ENCODE results near the gene RPL12. TPM values are rescaled to one million over a fixed set of nuclear protein-coding genes. Genes with fewer than 3 reads are reported as not detected.

The RPL12 gene
- polyA plus RNA-seq, 1 donor (not counting 4 experiments of a cell fraction or from before 2014, with no cell fraction given) = 2,671 TPM

DNA sequence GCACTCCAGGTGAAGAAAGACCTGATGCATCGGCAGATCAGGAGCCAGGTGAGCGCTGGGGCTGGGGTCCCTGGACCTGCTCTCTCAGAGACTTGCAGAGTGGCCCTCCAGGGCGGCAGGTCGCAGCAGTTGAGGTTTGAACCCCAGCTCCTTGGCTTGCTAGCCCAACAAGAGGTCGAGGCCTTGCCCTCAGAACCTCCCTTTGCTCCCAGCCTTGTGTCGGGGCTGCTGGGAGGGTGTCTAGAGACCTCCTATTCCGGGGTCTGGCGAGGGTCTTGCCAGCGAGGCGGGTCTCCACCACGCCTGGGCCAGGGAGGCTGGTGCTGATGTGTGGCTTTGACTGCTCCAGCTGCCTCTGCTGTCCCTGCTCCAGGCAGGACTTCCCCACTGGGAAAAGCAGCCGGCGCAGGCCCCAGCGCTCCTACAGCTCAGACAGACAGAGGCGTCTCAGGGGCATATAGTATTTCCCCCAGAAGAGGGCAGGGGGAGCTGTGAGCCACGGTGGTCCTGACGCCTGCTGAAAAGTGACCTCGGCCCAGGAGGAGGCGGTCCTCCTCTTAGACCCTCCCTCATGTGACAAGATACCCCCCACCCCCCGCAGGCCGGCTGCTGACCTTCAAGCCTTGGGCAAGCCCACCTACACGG lies 38.4 kb upstream of the RPL12 start:
- no peak overlapping the region for H3K4me2 ChIP-seq (ENCODE audit: control insufficient read depth, extremely low read depth, insufficient read depth, low read depth, low read length)
- no peaks in the 10 kb centered on the region for H3K9me1 ChIP-seq (ENCODE audit: control insufficient read depth, extremely low read depth, insufficient read depth, low read length)
- dilution Hi-C loops (cut with MboI; ENCODE audit: extremely low pct_ligation_motif_present, low sequenced_read_pairs) = no loop called here
- FAIRE-seq (no peak), DNase-seq (ENCODE audit: low read depth, low spot score) (no peak)
- peaks cover 4% of the 10 kb centered on the region for H3K4me1 ChIP-seq (ENCODE audit: control insufficient read depth, extremely low read depth, insufficient read depth, low read length)
- H3K27me3 ChIP-seq (ENCODE audit: control insufficient read depth, extremely low read depth, insufficient read depth, low read length) = no peaks in the 10 kb centered on the region
- H3K9me3 ChIP-seq (ENCODE audit: control insufficient read depth, low read depth, low read length) = no peaks in the 10 kb centered on the region
- no peak overlapping the region for H3K4me3 ChIP-seq (ENCODE audit: control insufficient read depth in 2 of 3, extremely low read depth in 1 of 3, insufficient read depth in 2 of 3, low read depth in 1 of 3, low read length in 3 of 3)
- no peak overlapping the region for H3K9ac ChIP-seq (ENCODE audit: control insufficient read depth, extremely low read depth, insufficient read depth, low read length)
- no peak overlapping the region for H2AFZ ChIP-seq (ENCODE audit: control insufficient read depth, low read length)
- H3K27ac ChIP-seq (ENCODE audit: control insufficient read depth, insufficient read depth, low read length) = no peak overlapping the region
- no peaks in the 10 kb centered on the region for H3K79me2 ChIP-seq (ENCODE audit: control insufficient read depth, insufficient read depth, low read length)
- TF ChIP-seq, protein P1, sequence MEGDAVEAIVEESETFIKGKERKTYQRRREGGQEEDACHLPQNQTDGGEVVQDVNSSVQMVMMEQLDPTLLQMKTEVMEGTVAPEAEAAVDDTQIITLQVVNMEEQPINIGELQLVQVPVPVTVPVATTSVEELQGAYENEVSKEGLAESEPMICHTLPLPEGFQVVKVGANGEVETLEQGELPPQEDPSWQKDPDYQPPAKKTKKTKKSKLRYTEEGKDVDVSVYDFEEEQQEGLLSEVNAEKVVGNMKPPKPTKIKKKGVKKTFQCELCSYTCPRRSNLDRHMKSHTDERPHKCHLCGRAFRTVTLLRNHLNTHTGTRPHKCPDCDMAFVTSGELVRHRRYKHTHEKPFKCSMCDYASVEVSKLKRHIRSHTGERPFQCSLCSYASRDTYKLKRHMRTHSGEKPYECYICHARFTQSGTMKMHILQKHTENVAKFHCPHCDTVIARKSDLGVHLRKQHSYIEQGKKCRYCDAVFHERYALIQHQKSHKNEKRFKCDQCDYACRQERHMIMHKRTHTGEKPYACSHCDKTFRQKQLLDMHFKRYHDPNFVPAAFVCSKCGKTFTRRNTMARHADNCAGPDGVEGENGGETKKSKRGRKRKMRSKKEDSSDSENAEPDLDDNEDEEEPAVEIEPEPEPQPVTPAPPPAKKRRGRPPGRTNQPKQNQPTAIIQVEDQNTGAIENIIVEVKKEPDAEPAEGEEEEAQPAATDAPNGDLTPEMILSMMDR (optimal IDR thresholded peaks at IDR 0.05 in 1 of 3, IDR thresholded peaks at IDR 0.05 in 1 of 3, conservative IDR thresholded peaks at IDR 0.05 in 1 of 3; ENCODE audit: extremely low read depth in 1 of 3, insufficient read depth in 2 of 3, low read length in 3 of 3) = no peak
- TF ChIP-seq EZH2 (IDR thresholded peaks at IDR 0.05; ENCODE audit: low read length) = no peak
- no peaks in the 10 kb centered on the region for H4K20me1 ChIP-seq (ENCODE audit: control insufficient read depth, extremely low read depth, insufficient read depth, low read length)
- H3K36me3 ChIP-seq (ENCODE audit: control insufficient read depth in 2 of 2, extremely low read depth in 1 of 2, insufficient read depth in 2 of 2, low read length in 2 of 2) = peaks cover 17 to 25% of the 10 kb centered on the region in 2 experiments

DNA sequence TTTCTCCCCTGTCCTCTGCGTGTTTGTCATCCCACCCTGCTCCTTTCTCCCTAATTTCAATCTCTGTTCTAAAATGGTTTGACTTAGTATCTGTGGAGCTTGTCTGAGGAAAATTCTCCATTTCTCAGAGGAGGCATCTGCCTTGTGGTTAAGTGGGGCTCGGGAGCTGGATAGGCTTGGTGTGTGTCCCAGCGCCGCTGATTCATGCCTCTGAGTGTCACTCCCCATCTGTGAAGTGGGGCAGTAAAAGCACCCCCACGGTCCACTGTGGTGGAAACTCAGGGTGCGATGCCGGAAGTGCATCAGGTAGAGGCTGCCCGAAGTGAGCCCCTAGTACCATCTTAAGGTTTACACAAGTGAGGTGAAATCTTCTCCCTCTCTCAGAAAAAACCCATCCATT lies 37.7 kb upstream of the RPL12 start:
- Histone ChIP-seq H3K9me1 (ENCODE audit: control insufficient read depth, extremely low read depth, insufficient read depth, low read length) (no peaks in the 10 kb centered on the region), H3K79me2 (ENCODE audit: control insufficient read depth, insufficient read depth, low read length) (no peaks in the 10 kb centered on the region), H3K27me3 (ENCODE audit: control insufficient read depth, extremely low read depth, insufficient read depth, low read length) (no peaks in the 10 kb centered on the region), H3K9ac (ENCODE audit: control insufficient read depth, extremely low read depth, insufficient read depth, low read length) (no peak overlapping the region), H4K20me1 (ENCODE audit: control insufficient read depth, extremely low read depth, insufficient read depth, low read length) (no peaks in the 10 kb centered on the region), H2AFZ (ENCODE audit: control insufficient read depth, low read length) (no peak overlapping the region), H3K36me3 (ENCODE audit: control insufficient read depth in 2 of 2, extremely low read depth in 1 of 2, insufficient read depth in 2 of 2, low read length in 2 of 2) (peaks cover 17 to 25% of the 10 kb centered on the region in 2 experiments), H3K27ac (ENCODE audit: control insufficient read depth, insufficient read depth, low read length) (no peak overlapping the region), H3K4me2 (ENCODE audit: control insufficient read depth, extremely low read depth, insufficient read depth, low read depth, low read length) (no peak overlapping the region), H3K9me3 (ENCODE audit: control insufficient read depth, low read depth, low read length) (no peaks in the 10 kb centered on the region), H3K4me1 (ENCODE audit: control insufficient read depth, extremely low read depth, insufficient read depth, low read length) (no peaks in the 10 kb centered on the region), H3K4me3 (ENCODE audit: control insufficient read depth in 2 of 3, extremely low read depth in 1 of 3, insufficient read depth in 2 of 3, low read depth in 1 of 3, low read length in 3 of 3) (no peak overlapping the region)
- no peak for TF ChIP-seq EZH2 (IDR thresholded peaks at IDR 0.05; ENCODE audit: low read length)
- TF ChIP-seq, protein P1 (optimal IDR thresholded peaks at IDR 0.05 in 1 of 3, IDR thresholded peaks at IDR 0.05 in 1 of 3, conservative IDR thresholded peaks at IDR 0.05 in 1 of 3; ENCODE audit: extremely low read depth in 1 of 3, insufficient read depth in 2 of 3, low read length in 3 of 3) = no peak
- no peak for FAIRE-seq
- dilution Hi-C loops (cut with MboI; ENCODE audit: extremely low pct_ligation_motif_present, low sequenced_read_pairs) = no loop called here
- no peak for DNase-seq (ENCODE audit: low read depth, low spot score)
